HG02588 (cell line): ENCODE measurements around the gene DCBLD1.

Experiments
- ATAC-seq: cut with Tn5 transposase; IDR thresholded peaks from one replicate; pipeline ENCODE4 v1.9.1; 2021; ENCODE audit warnings: mild to moderate bottlenecking, moderate library complexity; ENCODE audit not compliant: unreplicated experiment

The DCBLD1 gene

DNA sequence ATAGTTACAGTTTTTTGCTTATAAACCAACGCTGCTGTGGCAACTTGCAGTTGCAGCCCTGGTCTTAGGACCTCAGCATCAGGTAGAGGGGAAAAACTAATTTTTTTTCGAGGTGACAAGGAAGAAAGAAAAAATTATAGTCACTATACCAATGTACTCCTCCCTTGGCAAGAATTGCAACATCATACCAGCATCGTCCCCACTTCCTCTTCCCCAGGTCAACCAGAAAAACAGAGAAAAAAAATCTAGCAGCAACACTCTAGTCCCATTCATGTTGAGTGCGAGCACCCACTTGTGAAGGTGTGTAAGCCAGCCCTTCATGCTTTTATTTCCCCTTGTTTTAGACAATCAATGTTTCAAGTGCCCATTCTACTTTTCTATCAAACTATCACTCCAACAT lies 13.1 kb upstream of the DCBLD1 start:
- ATAC-seq: no peak

GRCh38 chr6:117469791-117470190 lies 12.7 kb upstream of the DCBLD1 start:
- ATAC-seq: no peak

DNA sequence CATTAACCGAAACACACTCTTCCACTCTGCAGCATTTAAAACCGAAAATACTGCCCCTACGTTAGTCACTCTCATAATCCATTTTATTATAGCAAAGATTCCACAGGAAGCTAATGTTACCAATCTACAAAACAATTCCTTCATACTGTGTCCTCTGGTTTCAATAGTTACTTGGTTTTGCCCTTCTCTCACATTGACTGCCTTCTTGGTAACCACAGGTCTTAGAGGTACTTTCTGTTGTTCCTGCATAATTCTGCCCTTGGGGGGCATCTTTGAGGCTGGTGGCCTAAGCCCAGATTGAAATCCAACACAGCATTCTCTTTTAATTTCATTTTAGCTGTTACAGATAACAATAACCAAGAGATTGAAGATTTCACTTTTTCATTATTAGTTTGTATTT lies 9.8 kb upstream of the DCBLD1 start:
- ATAC-seq: no peak

GRCh38 chr6:117473401-117473800 lies 9.1 kb upstream of the DCBLD1 start:
- ATAC-seq: no peak

DNA sequence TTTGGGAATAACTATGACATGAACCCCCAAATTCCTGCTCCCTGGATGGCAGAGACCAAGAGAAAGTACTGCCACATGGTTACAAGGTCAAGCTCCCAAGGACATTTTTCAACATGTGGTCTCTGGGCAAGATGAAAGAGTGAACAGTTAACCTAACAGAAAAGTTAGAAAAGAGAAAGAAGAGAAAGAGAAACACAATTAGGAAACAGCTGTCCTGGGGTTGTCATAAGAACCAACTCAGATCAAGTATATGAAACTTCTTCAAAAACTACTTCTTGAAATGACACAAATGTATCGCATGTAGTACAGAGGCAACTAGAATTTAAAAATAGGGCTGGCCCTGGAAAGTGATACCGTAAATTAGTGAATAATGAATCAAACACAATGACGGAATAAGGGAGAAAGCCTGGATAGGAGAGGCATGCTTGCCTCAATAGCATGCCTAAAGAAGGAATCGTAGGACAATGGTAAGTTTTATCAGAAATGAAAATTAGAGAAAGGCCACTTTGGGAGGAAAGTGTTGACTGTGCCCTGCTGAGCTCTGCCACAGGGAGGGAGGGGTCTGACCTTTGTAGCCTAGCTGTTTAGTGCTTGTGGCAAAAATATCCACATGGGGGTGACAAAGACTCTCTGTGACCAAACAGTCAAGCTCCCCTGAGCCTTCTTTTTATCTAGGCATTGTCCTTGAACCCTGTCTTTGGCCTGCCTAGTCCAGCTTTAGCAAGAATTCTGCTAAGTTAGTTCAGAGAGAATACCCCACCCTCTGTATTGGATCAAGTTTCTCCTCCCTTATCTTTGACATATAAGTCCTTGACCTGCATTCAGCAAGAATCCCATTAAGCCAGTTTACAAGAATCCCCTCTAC lies 4.3 kb upstream of the DCBLD1 start:
- peak; percentile 21 for ATAC-seq

DNA sequence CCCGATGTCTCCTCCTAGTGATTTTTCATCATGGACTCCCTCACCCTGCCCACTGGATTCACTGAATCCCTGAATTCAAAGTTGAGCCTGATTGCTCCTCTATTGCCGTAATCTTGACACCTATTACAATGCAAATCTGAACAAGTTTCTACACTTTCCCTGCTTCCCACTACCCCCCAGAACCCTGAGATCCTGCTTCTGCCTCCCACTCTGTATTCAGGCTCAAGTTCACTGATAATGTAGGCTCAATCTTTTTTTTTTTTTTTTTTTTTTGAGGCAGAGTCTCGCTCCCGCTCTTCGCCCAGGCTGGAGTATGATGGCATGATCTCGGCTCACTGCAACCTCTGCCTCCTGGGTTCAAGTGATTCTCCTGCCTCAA lies 3.6 kb upstream of the DCBLD1 start:
- no peak for ATAC-seq

DNA sequence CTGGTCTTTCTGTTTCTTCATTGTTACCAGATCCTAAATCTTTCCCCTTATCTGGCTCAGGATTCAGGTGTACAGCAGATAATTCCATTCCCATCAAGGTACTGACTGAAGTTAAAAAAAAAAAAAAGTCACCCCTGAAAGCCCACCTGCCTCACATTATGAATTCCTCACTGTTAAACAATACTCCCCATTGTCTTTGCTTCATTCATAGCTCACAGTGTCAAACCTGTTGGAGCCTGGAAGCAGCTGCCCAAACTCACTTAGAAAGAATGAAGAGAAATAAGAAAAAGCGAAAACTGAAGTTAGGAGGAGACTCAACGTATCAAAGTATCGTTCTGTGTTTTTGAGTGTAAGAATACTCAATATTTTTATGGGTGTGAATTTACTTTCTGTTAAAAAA lies 1.8 kb upstream of the DCBLD1 start:
- no peak for ATAC-seq

- no peak for ATAC-seq
These were observed 1.1 kb upstream of the DCBLD1 start for GRCh38 chr6:117481278-117481925.

DNA sequence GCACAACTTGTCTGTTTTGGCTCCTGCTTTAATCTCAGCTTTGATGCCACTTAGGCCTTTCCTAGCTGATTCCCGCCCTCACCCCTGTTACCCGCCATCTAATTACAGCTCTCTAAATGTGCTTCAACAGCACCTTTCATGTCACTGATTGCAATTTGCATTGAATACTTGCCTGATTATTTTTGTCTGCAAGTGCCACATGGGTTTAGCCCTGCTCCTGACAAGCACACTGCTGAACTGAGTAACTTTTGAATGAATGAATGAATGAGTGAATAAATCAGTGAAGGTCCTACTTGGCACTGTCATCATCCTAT lies 591 bp upstream of the DCBLD1 start:
- no peak for ATAC-seq

DNA sequence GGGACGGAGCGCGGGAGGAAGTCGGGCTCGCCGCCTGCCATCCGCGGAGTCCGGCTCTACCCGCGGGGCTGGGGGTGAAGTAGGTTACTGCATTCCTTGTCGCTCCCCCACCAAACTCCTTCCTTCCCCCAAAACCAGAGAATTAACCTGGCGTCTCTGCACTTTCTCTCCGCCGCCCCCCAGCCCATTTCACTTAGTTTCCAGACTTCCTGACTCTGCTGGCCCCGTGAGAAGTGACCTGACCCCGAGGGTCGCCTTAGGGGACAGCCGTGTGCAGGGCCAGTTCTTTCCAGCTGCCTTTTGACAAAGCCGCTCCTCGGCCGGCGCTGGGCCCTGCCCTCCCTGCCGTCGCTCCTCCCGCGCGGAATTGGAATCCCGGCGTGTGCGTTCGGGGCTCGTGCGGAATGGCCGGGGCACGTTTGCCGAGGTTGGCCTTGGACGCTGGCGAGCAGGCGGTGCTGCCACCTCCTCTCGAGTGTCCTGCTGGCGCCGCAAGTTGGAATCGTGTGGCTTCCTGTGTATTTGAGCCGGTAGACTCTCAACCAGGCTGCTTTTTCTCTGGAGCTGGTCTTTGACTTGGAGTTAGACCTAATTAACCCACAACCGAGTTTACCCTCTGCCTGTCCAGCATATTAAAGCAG lies 650 bp downstream of the DCBLD1 start:
- no peak for ATAC-seq

- ATAC-seq: no peak
These were observed 1.2 kb downstream of the DCBLD1 start for GRCh38 chr6:117483645-117484016.

DNA sequence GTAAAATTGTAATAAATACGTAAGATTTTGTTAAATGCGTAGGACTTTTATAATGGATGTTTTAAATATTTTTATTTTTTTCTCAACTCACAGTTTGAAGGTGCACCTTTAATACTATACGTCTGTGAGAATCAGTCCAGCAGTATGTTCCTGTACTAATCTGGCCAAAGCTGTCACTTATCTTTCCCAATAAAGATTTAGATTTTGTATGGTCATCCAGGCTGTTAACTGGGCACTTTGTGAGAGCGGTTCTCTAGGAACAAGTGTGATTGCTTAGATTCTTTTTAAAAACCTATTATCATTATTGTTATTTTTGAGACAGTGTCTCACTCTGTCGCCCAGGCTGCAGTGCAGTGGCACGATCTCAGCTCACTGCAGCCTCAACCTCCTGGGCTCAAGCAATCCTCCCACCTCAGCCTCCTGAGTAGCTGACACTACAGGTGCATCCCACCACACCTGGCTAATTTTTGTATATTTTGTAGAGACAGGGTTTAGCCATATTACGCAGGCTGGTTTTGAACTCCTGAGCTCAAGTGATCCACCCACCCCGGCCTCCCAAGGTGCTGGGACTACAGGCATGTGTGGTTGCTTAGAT lies 1.7 kb downstream of the DCBLD1 start:
- ATAC-seq: no peak

GRCh38 chr6:117485433-117485832 lies 3.0 kb downstream of the DCBLD1 start:
- no peak for ATAC-seq

GRCh38 chr6:117487821-117488220 lies 5.3 kb downstream of the DCBLD1 start:
- ATAC-seq: no peak

DNA sequence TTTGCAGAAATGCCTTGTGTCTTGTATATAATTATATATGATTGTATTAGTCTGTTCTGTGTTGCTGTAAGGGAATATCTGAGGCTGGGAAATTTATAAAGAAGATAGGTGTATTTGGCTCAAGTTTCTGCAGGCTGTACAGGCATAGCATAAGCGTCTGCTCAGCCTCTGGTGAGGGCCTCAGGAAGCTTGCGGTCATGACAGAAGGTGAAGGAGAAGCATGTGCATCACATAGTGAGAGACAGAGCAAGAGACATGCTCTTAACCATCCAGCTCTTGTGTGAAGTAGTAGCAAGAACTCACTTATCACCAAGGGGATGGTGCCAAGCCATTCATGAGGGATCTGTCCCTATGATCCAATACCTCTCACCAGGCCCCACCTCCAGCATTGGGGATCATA lies 6.5 kb downstream of the DCBLD1 start:
- no peak for ATAC-seq

GRCh38 chr6:117491916-117492315 lies 9.4 kb downstream of the DCBLD1 start:
- ATAC-seq: no peak

GRCh38 chr6:117493470-117493869 lies 11.0 kb downstream of the DCBLD1 start:
- no peak for ATAC-seq

- ATAC-seq: no peak
These were observed 11.8 kb downstream of the DCBLD1 start for GRCh38 chr6:117494283-117494682.

- ATAC-seq: no peak
These were observed 12.3 kb downstream of the DCBLD1 start for GRCh38 chr6:117494694-117495318.

GRCh38 chr6:117495425-117495824 lies 13.0 kb downstream of the DCBLD1 start:
- no peak for ATAC-seq

GRCh38 chr6:117495869-117496268 lies 13.4 kb downstream of the DCBLD1 start:
- no peak for ATAC-seq
